Thymus (tissue), 11 donors: Measurements from ENCODE around the gene SYTL2. TPM values are rescaled to one million over a fixed set of nuclear protein-coding genes. Genes with fewer than 3 reads are reported as not detected.

Experiments
- DNase-seq, 9 donors: peaks; one replicate each; pipeline ENCODE4 v3.0.0-alpha.2; 2013; ENCODE audit warnings: low spot score in 9 of 9, low read depth in 6 of 9, missing footprints in 1 of 9
- H3K27ac ChIP-seq, 2 donors: one replicate each; pipeline ENCODE4 v1.5.1; 2013; ENCODE audit warnings: control low read depth in 1 of 2, low read depth in 1 of 2, low read length in 1 of 2, mild to moderate bottlenecking in 1 of 2, moderate library complexity in 1 of 2
- H3K27me3 ChIP-seq, 2 donors: one replicate each; pipeline ENCODE4 v1.5.1; 2013; ENCODE audit warnings: low read length in 1 of 2; ENCODE audit not compliant: control insufficient read depth in 2 of 2, insufficient read depth in 1 of 2
- H3K36me3 ChIP-seq, 2 donors: one replicate each; pipeline ENCODE4 v1.5.1; 2013; ENCODE audit warnings: low read length in 1 of 2, mild to moderate bottlenecking in 1 of 2, moderate library complexity in 1 of 2; ENCODE audit not compliant: control insufficient read depth in 2 of 2, insufficient read depth in 2 of 2
- H3K4me1 ChIP-seq, 2 donors: one replicate each; pipeline ENCODE4 v1.5.1; 2013; ENCODE audit warnings: low read length in 2 of 2; ENCODE audit not compliant: control insufficient read depth in 2 of 2, insufficient read depth in 2 of 2
- H3K4me3 ChIP-seq, 2 donors: one replicate each; pipeline ENCODE4 v1.5.1; 2013; ENCODE audit warnings: low read length in 2 of 2, control low read depth in 1 of 2, mild to moderate bottlenecking in 1 of 2
- H3K9me3 ChIP-seq, 2 donors: one replicate each; pipeline ENCODE4 v1.5.1; 2013; ENCODE audit warnings: low read length in 1 of 2, mild to moderate bottlenecking in 1 of 2; ENCODE audit not compliant: control insufficient read depth in 2 of 2, insufficient read depth in 1 of 2
- WGBS: extraction: QIAGEN DNeasy Blood & Tissue Kit; methylation state at CpG from one replicate; pipeline ENCODE4 v1.1.7; 2013; 5-methylcytosine and 5-hydroxymethylcytosine counted together
- polyA plus RNA-seq: library from polyadenylated mRNA; stranded (reverse); fragments of 200-250 nt; gene quantifications from one replicate; pipeline ENCODE4 v1.2.3, GENCODE V29; 2013
- total RNA-seq: library from RNA; stranded (reverse); fragments of 120-200 nt; gene quantifications from one replicate; pipeline ENCODE4 v1.2.4, GENCODE V29; 2013
- donor health status: healthy.

Gene SYTL2
- total and polyA plus RNA-seq, 2 donors = 15.1 to 22.2 TPM

GRCh38 chr11:85699957-85700741, 110.8 kb downstream of the SYTL2 start:
- Histone ChIP-seq H3K4me1 (no peaks in the 10 kb centered on the region), H3K36me3 (no peaks in the 10 kb centered on the region), H3K9me3 (no peaks in the 10 kb centered on the region), H3K27ac (no peak overlapping the region), H3K27me3 (no peaks in the 10 kb centered on the region), H3K4me3 (no peak overlapping the region)
- peak in 1 of 9 donors; percentile 11 for DNase-seq
- WGBS = 74% methylated on average over 2 of the region's 2 CpGs

DNA sequence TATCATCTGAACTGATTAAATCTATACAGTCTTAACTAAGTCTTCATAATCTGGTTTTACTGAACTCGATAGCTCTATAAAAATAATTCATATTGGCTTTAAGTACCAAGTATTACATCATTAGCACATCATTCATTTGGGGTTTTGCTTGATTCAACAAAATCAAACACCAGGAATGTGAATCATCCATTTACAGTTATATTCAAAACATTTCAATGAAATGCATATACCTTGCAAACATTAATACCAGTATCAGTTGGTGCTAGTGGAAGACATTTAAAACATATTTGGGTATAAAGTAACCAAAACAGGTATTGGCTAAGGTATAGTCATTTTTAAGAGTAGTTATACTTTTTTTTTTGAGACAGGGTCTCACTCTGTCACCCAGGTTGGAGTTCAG, 112.7 kb downstream of the SYTL2 start:
- no peak for DNase-seq
- Histone ChIP-seq H3K9me3 (no peaks in the 10 kb centered on the region), H3K36me3 (no peaks in the 10 kb centered on the region), H3K27me3 (no peaks in the 10 kb centered on the region), H3K27ac (no peak overlapping the region), H3K4me1 (no peaks in the 10 kb centered on the region), H3K4me3 (no peak overlapping the region)
- 95% methylated on average over 1 of the region's 1 CpG for WGBS

- H3K4me3 ChIP-seq = no peak overlapping the region
- H3K9me3 ChIP-seq = no peaks in the 10 kb centered on the region
- H3K27me3 ChIP-seq = no peaks in the 10 kb centered on the region
- H3K36me3 ChIP-seq = no peaks in the 10 kb centered on the region
- no peaks in the 10 kb centered on the region for H3K4me1 ChIP-seq
- 95% methylated on average over 2 of the region's 2 CpGs for WGBS
- no peak overlapping the region for H3K27ac ChIP-seq
- no peak for DNase-seq
These were observed 113.2 kb downstream of the SYTL2 start for GRCh38 chr11:85697747-85698146.

DNA sequence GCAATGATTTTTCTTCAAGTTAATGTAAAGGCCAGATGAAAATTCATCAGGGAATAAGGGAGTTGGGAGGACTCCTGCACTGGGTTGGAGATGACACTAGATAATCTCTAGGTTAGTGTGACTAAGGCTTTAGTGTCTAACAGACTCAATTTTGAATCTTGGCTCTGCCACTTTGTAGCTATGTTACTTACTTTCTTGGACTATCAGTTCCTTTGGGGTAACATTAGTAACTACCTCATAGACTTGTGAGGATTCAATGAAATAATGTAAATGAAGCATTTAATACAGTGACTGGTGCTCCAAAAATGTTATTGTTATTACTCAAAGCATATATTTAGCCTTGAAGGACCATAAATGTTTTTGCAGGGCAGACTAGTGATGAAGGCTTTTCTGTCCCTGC, 115.4 kb downstream of the SYTL2 start:
- no peaks in the 10 kb centered on the region for H3K9me3 ChIP-seq
- H3K4me3 ChIP-seq = no peak overlapping the region
- H3K27ac ChIP-seq = no peak overlapping the region
- no peaks in the 10 kb centered on the region for H3K27me3 ChIP-seq
- no peaks in the 10 kb centered on the region for H3K4me1 ChIP-seq
- H3K36me3 ChIP-seq = no peaks in the 10 kb centered on the region
- no peak for DNase-seq

DNA sequence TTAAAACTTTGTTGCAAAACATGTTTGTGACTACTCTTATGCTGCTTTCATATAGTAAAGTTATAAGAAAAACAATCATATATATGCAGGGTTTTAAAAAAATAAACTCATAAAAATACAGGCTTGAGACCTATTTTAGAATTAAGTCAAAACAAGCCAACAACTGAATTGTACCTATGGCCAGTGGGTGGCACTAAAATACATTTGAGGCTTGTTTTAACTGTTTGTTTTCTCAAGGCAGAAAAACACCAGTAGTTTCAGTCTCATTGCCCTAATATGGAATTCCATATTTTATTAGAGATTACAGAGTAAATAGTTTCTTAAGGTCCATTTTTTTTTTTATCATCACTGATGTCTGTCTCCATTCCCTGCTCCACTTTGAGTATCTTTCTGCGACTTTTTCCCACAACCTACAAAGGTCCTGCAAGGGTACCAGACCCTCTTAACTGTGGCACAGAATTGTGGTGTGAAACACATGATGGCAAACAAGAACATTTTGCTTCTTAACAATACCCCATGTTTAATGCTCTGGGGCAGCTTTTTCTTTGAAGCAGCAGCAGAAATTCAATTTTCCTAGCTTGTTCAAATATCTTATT, 116.5 kb downstream of the SYTL2 start:
- no peak overlapping the region for H3K27ac ChIP-seq
- no peaks in the 10 kb centered on the region for H3K4me1 ChIP-seq
- peak in 3 of 9 donors; percentile 14 to 65 (median 32) for DNase-seq
- 100% methylated on average over 1 of the region's 1 CpG for WGBS
- H3K4me3 ChIP-seq = no peak overlapping the region
- no peaks in the 10 kb centered on the region for H3K9me3 ChIP-seq
- H3K27me3 ChIP-seq = no peaks in the 10 kb centered on the region
- no peaks in the 10 kb centered on the region for H3K36me3 ChIP-seq

- Histone ChIP-seq H3K27ac (peak within 1 kb of the TSS in 1 of 2 donors; percentile 63), H3K36me3 (no peaks in the 10 kb centered on the region), H3K4me3 (peak within 1 kb of the TSS in 1 of 2 donors; percentile 5), H3K9me3 (no peaks in the 10 kb centered on the region), H3K27me3 (peaks cover 0 to 2% of the 10 kb centered on the region in 2 donors), H3K4me1 (peaks cover 0 to 7% of the 10 kb centered on the region in 2 donors)
- peak in 1 of 9 donors; percentile 27 for DNase-seq
- WGBS = 87% methylated on average over 13 of the region's 13 CpGs
These were observed 125.0 kb downstream of the SYTL2 start, which contains the start of gene CCDC89 for GRCh38 chr11:85685820-85686459. TSS of gene CCDC89 (minus strand) at chr11:85686195. CDS start at chr11:85686130, 65 bp downstream.

DNA sequence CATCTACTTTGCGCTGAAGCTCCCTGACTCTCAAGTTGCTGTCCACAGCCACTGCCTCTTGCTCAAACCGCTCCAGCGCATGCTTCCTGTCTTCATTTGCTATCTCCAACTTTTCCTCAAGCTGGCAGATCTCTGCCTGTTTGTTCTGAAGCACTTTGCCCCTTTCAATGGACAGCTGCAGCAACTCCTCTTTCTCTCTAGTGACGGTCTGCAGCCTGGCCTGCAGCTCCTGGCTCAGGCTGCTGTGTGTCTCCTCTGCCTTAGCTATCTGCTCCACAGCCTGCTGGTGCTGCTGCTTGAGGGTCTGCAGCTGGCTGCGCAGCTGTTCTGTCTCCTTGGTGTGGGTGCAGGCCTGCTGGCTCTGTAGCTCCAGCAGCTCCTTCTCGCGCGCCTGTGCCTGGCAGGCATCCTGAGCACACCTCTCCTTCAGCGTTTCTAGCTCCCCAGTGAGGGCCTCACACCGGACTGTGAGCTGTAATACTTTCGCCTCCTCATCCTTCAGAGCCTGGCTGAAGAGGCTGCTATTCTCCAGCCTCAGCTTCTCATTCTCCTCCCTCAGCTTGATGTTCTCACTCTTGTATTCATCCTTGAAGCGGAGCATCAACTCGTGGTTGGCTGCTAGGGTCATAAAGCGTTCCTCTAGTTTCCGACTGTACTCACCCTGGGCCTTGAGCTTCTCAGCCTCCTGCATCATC, 125.7 kb downstream of the SYTL2 start:
- Histone ChIP-seq H3K4me3 (peak overlapping the region in 1 of 2 donors; percentile 5), H3K27ac (peak overlapping the region in 1 of 2 donors; percentile 63), H3K4me1 (peaks cover 0 to 10% of the 10 kb centered on the region in 2 donors), H3K36me3 (no peaks in the 10 kb centered on the region), H3K27me3 (peaks cover 0 to 2% of the 10 kb centered on the region in 2 donors), H3K9me3 (no peaks in the 10 kb centered on the region)
- 91% methylated on average over 15 of the region's 15 CpGs for WGBS
- DNase-seq = peak in 2 of 9 donors; percentile 21 to 41

DNA sequence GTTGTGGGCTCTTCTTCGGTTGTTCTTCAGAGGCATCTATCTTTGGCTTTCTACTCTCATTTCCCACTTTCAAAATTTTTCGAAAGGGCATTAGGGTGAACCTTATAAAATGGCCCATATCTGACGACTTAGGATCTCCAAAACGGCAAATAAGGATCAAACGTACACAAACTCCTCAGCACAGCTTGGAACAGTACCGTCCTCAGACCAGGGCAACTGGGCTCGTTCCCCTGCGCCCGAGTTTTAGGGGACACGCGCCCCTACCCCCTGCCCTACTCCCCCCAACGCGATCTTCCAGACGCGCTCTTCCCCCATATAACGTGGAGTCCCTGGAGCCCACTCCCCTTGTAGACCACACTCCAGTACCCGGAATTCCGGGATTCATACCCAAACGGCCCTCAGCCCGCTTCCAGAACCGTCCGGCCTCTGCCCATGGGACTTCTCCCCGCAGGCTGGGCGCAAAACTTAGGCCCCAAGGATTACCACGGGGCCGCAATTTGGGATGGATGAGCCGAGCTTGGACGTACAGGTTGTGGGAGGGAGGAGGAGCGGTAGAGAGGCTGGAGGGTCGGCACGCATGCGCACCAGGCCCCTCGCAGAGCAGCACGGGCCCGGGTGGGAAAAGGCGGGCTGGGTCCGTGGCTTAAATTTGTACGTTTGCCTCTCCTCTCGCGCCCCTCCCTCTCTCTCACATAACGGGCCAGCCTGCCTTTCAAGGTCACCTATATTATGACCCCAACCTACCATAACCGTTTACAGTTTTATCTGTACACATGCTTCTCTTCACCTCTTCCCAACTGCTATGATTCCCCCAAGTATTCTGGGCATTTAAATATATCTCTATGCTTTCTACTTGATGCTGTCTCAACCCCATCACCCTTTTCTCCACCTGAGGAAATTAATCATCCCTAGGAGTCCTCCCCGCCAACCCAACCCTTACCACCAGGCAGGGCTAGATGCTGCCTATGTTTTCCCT, 128.3 kb downstream of the SYTL2 start:
- no peak overlapping the region for H3K27ac ChIP-seq
- peak in 4 of 9 donors; percentile 53 to 75 (median 66) for DNase-seq
- H3K4me3 ChIP-seq = peak overlapping the region; percentile 71 to 74
- no peaks in the 10 kb centered on the region for H3K9me3 ChIP-seq
- 26% methylated on average over 43 of the region's 43 CpGs for WGBS
- no peaks in the 10 kb centered on the region for H3K36me3 ChIP-seq
- peaks cover 0 to 10% of the 10 kb centered on the region in 2 donors for H3K4me1 ChIP-seq
- peaks cover 0 to 2% of the 10 kb centered on the region in 2 donors for H3K27me3 ChIP-seq
